ENCODE data around the gene PDHX. TPM values are rescaled to one million over a fixed set of nuclear protein-coding genes. Genes with fewer than 3 reads are reported as not detected.

The PDHX gene
- total RNA-seq, 1 donor from 2014 or later: 118 TPM

DNA sequence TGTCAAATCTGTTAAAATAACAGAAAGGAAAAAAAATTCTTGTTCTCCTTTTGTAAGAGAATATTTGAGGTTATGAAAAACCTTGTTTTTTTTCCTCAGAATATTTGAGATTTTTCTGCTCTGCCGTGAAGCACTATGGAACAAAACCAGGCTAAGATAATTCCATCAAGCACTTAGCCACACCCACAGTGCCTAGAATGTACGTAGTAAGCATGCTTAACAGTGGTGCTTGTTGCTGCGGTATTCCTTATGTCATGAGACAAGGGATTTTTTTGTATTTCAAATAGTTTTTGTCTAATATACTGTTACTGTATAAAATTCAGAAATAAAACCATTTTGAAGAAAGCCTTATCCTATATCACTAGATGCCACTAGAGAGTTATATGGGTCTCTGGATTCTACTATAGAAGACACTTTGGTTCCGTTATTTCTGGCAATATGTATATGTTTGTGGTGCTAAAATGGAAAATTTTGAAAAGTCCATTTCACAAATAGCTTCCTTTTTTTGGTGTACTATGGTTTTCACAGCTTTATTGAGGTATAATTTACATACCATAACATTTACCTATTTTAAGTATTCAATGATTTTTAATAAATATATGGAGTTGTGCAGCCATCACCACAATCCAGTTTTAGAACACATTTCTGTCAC lies 23.7 kb downstream of the PDHX start:
- DNase-seq (ENCODE audit: low spot score): no peak
- intact Hi-C loops (cut with DNase I): no loop called here

DNA sequence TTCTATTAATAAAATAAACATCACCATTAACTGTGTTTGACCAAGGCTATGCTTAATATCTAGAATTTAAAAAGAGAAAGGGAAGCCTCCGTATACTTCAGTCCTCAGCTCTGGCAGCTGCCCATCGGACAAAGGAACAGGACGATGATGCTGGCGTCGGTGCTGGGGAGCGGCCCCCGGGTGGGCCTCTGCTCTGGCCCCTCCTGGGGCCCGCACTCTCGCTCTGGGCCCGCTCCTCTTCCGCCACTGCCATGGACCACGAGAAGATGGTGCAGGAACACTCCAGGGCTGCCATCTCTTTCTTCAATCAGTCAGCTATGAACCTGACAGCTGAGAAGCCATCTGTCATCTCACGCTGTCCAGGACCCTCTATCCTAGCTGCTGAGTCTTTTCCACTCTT lies 25.3 kb downstream of the PDHX start:
- no peak for DNase-seq (ENCODE audit: low spot score)
- intact Hi-C loops (cut with DNase I): no loop called here

DNA sequence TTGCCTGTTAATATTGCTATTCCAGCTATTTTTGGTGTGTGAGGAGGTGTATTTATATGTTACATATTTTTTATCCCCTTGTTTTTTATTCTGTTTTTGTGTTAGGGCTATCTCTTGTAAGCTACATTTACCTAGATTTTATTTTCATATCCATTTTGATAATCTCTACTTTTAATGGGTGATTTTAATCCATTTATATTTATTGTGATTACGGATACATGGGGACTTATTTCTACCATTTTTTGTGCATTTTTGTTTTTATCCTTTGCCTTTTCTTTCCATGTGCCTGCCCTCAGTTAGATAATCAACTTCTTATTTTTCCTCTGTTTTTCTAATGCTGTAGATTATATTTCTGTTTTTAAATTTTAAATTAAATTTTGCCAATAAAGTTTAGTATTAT lies 28.3 kb downstream of the PDHX start:
- DNase-seq (ENCODE audit: low spot score): no peak
- intact Hi-C loops (cut with DNase I): no loop called here

DNA sequence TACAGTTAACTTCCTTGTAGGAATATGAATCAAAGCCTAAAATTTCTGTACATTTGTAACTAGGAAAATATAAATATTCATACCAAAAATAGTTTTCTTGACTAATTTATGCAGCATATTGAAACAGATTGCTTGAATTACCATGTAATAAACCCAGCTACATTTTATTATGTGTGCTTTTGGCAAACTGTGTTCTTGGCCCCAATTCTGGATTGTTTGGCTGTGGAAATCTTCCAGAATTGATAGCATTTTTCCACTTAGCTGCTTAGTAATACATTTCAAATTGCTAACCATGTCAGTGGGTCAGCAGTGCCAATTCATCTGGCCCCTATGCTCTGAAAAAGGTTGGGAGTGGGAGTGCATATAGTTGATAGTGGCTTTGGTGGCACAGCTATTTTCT lies 32.3 kb downstream of the PDHX start:
- intact Hi-C loops (cut with DNase I): no loop called here

DNA sequence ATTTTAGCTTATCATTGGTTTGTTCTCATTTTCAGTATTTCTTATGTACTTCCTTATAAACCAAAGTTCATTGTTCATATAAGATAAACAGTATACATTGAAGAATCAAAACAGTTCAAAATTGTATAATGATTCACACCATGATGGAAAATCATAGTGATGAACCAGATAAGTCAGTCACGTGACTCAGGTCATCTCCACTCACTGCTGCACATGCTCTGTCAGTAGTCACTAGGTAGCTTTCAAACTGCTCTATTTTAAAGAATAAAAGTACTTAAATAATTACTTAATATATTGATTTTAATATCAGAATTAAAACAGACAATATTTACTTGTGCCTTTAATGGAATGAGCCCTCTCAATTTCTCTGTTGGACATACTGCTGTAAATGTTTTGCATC lies 37.5 kb downstream of the PDHX start:
- no peak for DNase-seq (ENCODE audit: low spot score)
- intact Hi-C loops (cut with DNase I): no loop called here

More for the DNA sequence above, 32.3 kb downstream of the PDHX start:
- DNase-seq (ENCODE audit: low spot score): no peak

DNA sequence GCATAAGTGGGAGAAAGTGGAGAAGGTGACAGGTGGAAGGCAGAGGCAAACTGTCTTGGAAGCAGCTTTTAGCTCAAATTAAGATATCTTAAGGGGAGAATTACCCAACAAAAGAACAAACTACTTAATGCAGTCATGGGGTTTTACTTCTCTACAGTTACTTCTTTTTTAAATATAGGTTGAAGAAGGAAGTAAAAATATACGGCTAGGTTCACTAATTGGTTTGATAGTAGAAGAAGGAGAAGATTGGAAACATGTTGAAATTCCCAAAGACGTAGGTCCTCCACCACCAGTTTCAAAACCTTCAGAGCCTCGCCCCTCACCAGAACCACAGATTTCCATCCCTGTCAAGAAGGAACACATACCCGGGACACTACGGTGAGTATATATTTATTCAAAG lies 40.8 kb downstream of the PDHX start:
- intact Hi-C loops (cut with DNase I): no loop called here
- DNase-seq (ENCODE audit: low spot score): no peak

DNA sequence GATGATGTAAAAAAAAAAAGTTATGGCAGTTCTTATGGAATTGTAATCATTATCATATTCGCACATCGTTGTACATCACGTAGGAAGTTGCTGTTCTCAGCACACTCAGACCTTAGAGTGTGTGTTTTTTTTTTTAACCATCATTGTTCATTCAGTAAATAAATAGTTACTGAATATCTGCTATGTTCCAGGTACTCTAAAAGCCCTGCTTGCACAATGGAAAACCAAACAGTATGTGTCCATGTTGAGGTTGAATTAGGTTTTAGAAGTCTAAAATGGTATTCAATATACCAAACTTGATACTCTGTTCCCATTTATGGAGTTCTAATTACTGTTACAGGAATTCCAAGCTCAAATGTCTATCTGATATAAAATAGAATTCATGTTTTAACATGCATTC lies 41.2 kb downstream of the PDHX start:
- no peak for DNase-seq (ENCODE audit: low spot score)
- intact Hi-C loops (cut with DNase I): no loop called here

DNA sequence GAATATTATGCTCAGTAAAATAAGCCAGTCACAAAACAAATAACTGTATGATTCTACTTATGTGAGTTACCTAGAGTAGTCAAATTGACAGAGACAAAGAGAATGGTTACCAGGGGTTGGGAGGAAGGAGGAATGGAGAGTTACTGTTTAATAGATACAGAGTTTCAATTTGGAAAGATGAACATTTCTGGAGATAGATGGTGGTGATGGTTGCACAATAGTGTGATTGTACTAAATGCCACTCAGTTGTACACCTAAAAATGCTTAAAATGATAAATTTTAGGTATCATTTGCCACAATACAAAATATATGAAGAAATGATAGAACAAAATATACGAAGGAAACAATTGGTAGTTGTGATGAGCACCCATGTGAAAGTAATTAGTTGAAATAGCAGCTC lies 43.4 kb downstream of the PDHX start:
- DNase-seq (ENCODE audit: low spot score): no peak
- intact Hi-C loops (cut with DNase I): no loop called here

DNA sequence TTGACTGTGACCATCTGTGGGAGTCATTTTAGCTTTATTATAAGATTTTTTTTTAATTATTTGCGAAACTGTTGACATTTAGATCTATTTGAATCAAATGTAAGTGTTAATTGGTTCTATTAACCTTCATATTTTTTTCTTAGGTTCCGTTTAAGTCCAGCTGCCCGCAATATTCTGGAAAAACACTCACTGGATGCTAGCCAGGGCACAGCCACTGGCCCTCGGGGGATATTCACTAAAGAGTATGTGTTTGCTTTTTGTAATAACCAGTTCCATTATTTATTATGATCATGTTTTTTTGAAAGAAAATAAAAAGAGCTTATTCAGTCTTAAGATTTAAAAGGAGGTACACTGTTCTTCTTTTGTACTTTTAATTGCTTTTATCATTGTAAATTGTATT lies 43.9 kb downstream of the PDHX start:
- no peak for DNase-seq (ENCODE audit: low spot score)
- intact Hi-C loops (cut with DNase I): no loop called here

DNA sequence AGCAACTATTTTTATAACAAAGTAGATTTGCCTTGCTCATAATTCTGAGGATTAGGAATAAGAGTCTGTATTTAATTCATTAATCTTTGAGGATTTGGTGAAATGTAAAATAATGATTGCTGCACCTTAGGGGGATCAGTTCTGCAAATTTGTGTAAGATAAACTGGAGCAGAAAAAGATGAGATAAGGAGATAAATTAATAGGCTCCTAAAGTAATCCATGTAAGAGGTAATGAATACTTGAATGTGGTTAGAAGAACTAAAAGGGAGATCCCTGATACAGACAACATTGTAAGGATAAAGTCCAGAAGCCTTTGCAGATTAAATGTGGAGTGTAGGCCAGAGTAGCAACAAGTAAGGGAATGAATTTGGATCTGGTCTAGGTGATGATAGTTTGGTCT lies 45.6 kb downstream of the PDHX start:
- intact Hi-C loops (cut with DNase I): no loop called here

DNA sequence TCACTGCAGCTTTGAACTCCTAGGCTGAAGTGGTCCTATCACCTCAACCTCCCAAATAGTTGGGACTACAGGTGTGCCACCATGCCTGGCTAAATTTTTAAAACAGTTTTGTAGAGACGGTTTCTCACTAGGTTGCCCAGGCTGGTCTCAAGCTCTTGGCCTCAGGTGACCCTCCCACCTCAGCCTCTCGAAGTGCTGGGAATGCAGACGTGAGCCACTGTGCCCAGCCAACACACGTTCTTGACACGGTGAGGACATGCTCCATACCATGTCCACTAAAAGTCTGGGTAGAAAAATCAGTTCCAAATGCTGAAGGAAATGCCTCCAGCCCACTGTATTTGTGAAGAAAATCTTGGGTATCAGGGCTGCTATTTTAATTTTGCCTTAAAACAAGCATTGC lies 46.9 kb downstream of the PDHX start:
- DNase-seq (ENCODE audit: low spot score): no peak
- intact Hi-C loops (cut with DNase I): no loop called here

More for the DNA sequence above, 45.6 kb downstream of the PDHX start:
- DNase-seq (ENCODE audit: low spot score): no peak

DNA sequence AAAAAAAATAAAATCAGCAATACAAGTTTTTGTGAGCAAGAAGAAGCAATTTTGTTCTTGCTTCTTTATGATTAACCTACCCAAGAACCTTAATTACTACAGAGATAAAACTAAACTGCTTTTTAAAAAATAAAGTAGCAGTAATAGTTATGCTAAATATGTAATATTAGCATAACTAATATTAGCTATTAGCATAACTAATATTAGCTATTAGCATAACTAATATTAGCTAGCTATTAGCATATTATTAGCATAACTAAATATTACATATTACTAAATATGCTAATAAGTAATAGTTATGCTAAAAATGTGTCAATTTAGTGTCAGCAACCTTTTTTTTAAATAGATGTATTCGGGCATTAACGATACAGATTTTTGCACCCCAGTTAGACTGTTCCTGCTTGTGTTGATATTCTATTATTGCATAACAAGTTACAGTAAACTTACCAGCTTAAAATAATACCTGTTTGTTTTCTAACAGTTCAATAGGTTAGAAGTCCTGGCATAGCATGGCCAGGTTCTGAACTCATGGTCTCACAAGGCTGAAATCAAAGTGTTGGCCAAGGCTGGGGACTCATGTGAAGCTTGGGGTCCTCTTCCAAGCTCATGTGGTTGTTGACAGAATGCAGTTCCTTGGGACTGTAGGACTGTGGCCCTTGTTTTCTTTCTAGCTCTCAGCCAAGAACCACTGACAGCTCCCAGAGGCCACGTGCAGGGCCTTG lies 48.4 kb downstream of the PDHX start:
- intact Hi-C loops (cut with DNase I): no loop called here
- DNase-seq (ENCODE audit: low spot score): no peak

DNA sequence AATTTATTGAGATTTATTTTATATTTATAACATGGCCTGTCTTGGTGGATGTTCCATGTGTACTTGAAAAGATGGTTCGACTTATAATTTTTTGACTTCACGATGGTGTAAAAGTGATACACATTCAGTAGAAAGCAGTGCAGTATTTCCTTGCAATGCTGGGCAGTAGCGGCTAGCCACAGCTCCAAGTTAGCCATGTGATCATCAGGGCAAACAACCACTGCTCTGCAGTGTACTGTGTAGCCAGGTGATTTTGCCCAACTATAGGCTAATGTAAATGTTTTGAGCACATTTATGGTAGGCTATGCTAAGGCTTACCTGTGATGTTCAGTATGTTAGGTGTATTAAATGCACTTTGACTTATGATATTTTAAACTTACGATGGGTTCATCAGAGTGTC lies 52.4 kb downstream of the PDHX start:
- intact Hi-C loops (cut with DNase I): no loop called here
- DNase-seq (ENCODE audit: low spot score): no peak

DNA sequence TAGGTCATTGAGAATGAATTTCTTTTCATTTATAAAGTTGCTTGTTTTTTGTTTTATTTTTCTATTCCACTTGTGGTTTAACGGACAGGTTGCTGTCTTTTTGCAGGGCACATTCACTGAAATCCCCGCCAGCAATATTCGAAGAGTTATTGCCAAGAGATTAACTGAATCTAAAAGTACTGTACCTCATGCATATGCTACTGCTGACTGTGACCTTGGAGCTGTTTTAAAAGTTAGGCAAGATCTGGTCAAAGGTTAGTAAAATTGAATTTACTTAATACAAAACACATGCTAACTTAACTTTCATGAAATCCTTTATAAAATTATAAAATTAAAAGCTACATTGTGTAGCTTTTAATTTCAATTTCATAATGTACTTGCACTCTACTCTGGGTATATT lies 53.6 kb downstream of the PDHX start:
- no peak for DNase-seq (ENCODE audit: low spot score)
- intact Hi-C loops (cut with DNase I): no loop called here

DNA sequence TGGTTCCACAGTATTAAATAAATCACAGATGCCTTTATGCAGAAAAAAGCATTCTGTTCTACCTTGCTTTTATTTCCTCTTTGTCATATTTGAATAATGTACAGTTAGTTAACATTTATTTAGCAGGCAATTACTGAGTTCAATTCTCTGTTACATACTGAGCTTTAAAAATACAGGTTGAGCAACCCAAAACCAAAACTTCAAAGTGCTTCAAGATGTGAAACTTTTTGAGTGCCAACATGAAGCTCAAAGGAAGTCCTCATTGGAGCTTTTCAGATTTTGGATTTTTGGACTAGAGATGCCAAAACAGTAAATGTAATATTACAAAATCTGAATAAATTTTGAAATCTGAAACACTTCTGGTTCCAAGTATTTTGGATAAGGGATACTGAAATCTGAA lies 54.1 kb downstream of the PDHX start:
- no peak for DNase-seq (ENCODE audit: low spot score)
- intact Hi-C loops (cut with DNase I): no loop called here

DNA sequence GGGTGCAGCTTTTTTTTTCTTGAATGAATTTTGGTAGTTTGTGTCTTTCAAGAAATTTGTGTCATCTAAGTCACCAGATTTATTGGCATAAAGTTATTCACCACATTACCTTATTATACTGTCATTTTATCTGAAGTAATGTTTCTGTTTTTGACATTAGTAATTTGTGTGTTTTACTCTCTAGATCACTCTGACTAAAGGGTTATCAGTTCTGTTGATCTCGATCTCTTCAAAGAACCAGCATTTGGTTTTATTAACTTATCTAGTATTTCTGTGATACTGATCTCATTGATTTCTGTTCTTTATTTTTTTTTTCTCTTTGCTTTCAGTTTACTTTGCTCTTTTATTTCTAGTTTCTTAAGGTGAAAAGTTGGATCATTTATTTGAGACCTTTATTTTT lies 55.5 kb downstream of the PDHX start:
- no peak for DNase-seq (ENCODE audit: low spot score)
- intact Hi-C loops (cut with DNase I): no loop called here

DNA sequence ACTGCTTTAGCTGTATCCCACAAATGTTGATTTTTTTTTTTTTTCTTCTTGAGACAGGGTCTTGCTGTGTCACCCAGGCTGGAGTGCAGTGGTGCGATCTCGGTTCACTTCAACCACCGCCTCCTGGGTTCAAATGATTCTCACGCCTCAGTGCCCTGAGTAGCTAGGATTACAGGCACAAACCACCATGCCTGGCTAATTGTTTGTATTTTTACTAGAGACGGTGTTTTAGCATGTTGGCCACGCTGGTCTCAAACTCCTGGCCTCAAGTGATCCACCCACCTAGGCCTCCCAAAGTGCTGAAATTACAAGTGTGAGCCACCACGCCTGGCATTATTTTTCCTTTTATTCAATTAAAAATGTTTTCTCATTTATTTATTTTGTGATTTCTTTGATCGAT lies 55.9 kb downstream of the PDHX start:
- intact Hi-C loops (cut with DNase I): no loop called here
- no peak for DNase-seq (ENCODE audit: low spot score)

DNA sequence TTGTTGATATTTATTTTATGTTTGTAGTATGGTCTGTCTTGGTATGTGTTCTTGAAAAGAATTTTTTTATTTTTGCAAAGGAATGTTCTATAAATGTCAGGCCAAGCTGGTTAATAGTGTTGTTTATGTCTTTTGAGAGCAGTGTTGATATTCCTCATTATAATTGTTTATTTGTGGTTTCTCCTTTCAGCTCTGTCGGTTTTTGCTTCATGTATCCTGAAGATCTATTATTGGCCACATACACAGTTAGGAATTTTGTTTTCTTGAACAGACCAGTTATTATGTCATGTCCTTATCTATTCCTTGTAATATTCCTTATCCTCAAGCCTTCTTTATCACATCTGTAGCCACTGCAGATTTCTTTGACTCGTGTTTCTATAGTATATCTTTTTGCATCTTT lies 56.5 kb downstream of the PDHX start:
- intact Hi-C loops (cut with DNase I): no loop called here
- no peak for DNase-seq (ENCODE audit: low spot score)

DNA sequence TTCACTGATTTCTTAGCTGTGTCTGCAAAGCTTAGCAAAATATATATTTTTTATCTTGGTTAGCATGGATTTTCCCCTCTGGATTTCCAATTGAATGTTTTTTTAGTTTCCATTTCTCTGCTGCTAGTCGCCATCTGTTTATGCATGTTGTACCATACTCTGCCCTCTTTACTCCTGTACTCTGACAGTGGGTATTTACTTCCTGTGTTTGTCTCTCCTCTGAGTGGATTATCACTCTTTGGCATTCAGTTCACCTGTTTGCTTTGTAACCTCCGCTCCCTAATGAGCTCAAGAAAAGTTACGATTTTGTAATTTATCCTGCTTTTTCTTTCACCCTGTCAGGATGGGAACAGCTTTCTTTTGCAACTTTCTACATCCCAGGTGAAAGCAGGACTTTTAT lies 59.1 kb downstream of the PDHX start:
- intact Hi-C loops (cut with DNase I): no loop called here
- DNase-seq (ENCODE audit: low spot score): no peak

DNA sequence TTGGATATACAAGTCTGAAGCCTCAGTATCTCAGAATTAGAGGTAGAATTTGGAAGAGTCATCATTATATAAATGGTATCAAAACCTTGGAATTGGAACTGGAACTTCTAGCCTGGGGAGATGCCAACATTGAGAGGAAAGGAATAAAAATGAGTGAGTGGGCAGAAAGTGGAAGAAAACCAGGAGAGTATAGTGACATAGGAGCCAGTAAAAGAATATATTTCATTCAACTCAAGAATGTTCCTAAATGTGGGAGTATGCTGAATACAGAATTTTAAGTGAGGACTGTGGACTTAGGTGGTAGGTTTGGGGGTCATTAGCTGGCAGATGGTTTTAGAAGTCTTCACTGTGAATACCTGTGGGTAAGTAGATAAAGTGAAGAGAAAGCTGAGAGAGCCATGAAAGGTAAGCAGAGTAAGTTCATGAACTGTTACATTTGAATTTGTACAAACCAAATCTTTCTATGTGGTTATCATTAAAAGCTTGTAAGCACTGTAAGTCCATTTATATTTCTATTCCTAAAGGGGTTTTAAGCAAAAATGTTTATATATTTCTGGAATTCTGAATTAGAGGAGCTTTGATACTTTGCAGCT lies 60.2 kb downstream of the PDHX start:
- intact Hi-C loops (cut with DNase I): no loop called here
- no peak for DNase-seq (ENCODE audit: low spot score)

All from cardiac septum (tissue), 1 donor.